MM.1S (cell line): Measurements from ENCODE around the gene PRKAB2.

Source experiments
- EZH2 ChIP-seq: fragments of 300-600 bp; sonication (generic); optimal IDR thresholded peaks from 2 replicates; pipeline ENCODE3; 2017; ENCODE audit warnings: low read depth, mild to moderate bottlenecking, antibody characterized with exemption, low read length, mixed read lengths
- EZH2phosphoT487 ChIP-seq: fragments of 300-600 bp; sonication (generic); IDR thresholded peaks from 2 replicates; pipeline ENCODE4 v1.6.1; 2018; ENCODE audit warnings: antibody characterized with exemption, low read length
- TF ChIP-seq, protein P1 (sequence below): fragments of 300-600 bp; sonication (generic); IDR thresholded peaks from 2 replicates; pipeline ENCODE4 v1.5.1; 2016; ENCODE audit warnings: antibody characterized with exemption, low read length, mixed read lengths

GRCh38 chr1:147211577-147211976 lies 39.3 kb upstream of the PRKAB2 start:
- TF ChIP-seq, protein P1, sequence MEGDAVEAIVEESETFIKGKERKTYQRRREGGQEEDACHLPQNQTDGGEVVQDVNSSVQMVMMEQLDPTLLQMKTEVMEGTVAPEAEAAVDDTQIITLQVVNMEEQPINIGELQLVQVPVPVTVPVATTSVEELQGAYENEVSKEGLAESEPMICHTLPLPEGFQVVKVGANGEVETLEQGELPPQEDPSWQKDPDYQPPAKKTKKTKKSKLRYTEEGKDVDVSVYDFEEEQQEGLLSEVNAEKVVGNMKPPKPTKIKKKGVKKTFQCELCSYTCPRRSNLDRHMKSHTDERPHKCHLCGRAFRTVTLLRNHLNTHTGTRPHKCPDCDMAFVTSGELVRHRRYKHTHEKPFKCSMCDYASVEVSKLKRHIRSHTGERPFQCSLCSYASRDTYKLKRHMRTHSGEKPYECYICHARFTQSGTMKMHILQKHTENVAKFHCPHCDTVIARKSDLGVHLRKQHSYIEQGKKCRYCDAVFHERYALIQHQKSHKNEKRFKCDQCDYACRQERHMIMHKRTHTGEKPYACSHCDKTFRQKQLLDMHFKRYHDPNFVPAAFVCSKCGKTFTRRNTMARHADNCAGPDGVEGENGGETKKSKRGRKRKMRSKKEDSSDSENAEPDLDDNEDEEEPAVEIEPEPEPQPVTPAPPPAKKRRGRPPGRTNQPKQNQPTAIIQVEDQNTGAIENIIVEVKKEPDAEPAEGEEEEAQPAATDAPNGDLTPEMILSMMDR: no peak
- no peak for TF ChIP-seq EZH2
- TF ChIP-seq EZH2phosphoT487: no peak
